ENCODE results near the gene TMEM174.

Gene TMEM174

GRCh38 chr5:73221726-73222125, 48.7 kb downstream of the TMEM174 start:
- TF ChIP-seq EZH2phosphoT487 (IDR thresholded peaks at IDR 0.05; ENCODE audit: borderline replicate concordance), result no peak
- no peak for TF ChIP-seq CTCF (conservative IDR thresholded peaks at IDR 0.05; ENCODE audit: low read length)
- H3F3A ChIP-seq (ENCODE audit: low read depth), result no peaks in the 10 kb centered on the region
- H4K20me1 ChIP-seq (ENCODE audit: insufficient read depth, low read length, poor library complexity, severe bottlenecking), result no peaks in the 10 kb centered on the region
- H2AFZ ChIP-seq (ENCODE audit: low read length), result no peak overlapping the region
- H3K9ac ChIP-seq (ENCODE audit: low read depth, low read length, poor library complexity, severe bottlenecking), result no peak overlapping the region
- no peak overlapping the region for H3K4me2 ChIP-seq (ENCODE audit: low read depth, low read length, poor library complexity, severe bottlenecking)
- H3K27me3 ChIP-seq (ENCODE audit: insufficient read depth, low read length, poor library complexity, severe bottlenecking), result no peaks in the 10 kb centered on the region
- no peaks in the 10 kb centered on the region for H3K79me2 ChIP-seq (ENCODE audit: insufficient read depth, low read length)
- H3K9me2 ChIP-seq (replicated peaks; ENCODE audit: low read depth, low read length), result no peaks in the 10 kb centered on the region
- H3K4me3 ChIP-seq (ENCODE audit: low read length, poor library complexity, severe bottlenecking), result no peak overlapping the region
- H3K9me3 ChIP-seq (ENCODE audit: insufficient read depth, low read depth, low read length), result no peaks in the 10 kb centered on the region
- no peaks in the 10 kb centered on the region for H3K4me1 ChIP-seq (ENCODE audit: insufficient read depth, low read length, poor library complexity, severe bottlenecking)
- no peaks in the 10 kb centered on the region for H3K36me3 ChIP-seq (ENCODE audit: insufficient read depth, low read length)

- Histone ChIP-seq H3K4me1 (ENCODE audit: insufficient read depth, low read length, poor library complexity, severe bottlenecking) (no peaks in the 10 kb centered on the region), H3K27me3 (ENCODE audit: insufficient read depth, low read length, poor library complexity, severe bottlenecking) (no peaks in the 10 kb centered on the region), H4K20me1 (ENCODE audit: insufficient read depth, low read length, poor library complexity, severe bottlenecking) (no peaks in the 10 kb centered on the region), H3F3A (ENCODE audit: low read depth) (no peaks in the 10 kb centered on the region), H2AFZ (ENCODE audit: low read length) (no peak overlapping the region), H3K4me2 (ENCODE audit: low read depth, low read length, poor library complexity, severe bottlenecking) (no peak overlapping the region), H3K9ac (ENCODE audit: low read depth, low read length, poor library complexity, severe bottlenecking) (no peak overlapping the region), H3K9me2 (replicated peaks; ENCODE audit: low read depth, low read length) (no peaks in the 10 kb centered on the region), H3K9me3 (ENCODE audit: insufficient read depth, low read depth, low read length) (no peaks in the 10 kb centered on the region), H3K79me2 (ENCODE audit: insufficient read depth, low read length) (no peaks in the 10 kb centered on the region), H3K4me3 (ENCODE audit: low read length, poor library complexity, severe bottlenecking) (no peak overlapping the region), H3K36me3 (ENCODE audit: insufficient read depth, low read length) (no peaks in the 10 kb centered on the region)
- no peak for TF ChIP-seq CTCF (conservative IDR thresholded peaks at IDR 0.05; ENCODE audit: low read length)
- TF ChIP-seq EZH2phosphoT487 (IDR thresholded peaks at IDR 0.05; ENCODE audit: borderline replicate concordance), result no peak
Measured at GRCh38 chr5:73222173-73222572, 49.2 kb downstream of the TMEM174 start.
